HG02763 (cell line): ENCODE measurements around the gene KIRREL3.

Source experiments
- ATAC-seq: cut with Tn5 transposase; IDR thresholded peaks from one replicate; pipeline ENCODE4 v1.9.1; 2021; ENCODE audit warnings: mild to moderate bottlenecking, moderate library complexity; ENCODE audit not compliant: unreplicated experiment

KIRREL3 gene

GRCh38 chr11:126748100-126748791, 252.3 kb downstream of the KIRREL3 start:
- no peak for ATAC-seq

DNA sequence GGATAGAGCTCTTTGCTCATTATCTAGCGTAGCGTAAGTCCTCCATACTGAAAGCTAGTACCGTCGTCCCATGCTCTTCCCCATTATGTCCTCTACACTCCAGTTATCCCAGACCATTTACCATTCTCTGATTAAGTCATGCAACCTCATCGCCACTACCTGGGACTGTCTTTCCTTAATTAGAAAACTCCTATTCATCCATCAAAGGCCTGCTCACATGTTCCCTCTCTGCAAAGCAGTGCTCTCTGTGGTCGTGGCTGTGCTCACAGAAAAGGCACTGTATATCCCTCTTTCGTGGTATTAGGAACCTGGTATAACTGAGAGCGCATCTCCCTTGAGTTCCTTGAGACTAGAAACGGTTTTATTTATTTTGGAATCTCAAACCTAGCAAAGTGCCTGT, 253.3 kb downstream of the KIRREL3 start:
- ATAC-seq = no peak

DNA sequence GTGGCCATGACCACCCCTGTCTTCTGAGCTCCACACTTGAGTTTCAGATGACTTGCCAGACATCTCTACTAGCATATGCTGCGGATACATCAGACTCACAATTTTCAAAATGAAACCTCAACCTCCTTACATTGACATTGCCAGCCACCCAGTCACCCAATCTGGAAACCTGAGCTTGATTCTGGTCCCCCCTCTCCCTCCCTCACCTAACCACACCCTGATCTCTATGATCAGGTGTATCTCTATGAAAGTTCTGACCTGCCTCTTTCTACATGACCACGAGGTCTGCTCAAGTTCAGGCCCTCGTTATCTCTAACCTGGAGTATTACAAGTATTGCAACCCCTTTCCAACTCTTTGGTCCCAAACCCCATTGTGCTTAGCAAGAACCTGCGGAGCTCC, 254.1 kb downstream of the KIRREL3 start:
- no peak for ATAC-seq

DNA sequence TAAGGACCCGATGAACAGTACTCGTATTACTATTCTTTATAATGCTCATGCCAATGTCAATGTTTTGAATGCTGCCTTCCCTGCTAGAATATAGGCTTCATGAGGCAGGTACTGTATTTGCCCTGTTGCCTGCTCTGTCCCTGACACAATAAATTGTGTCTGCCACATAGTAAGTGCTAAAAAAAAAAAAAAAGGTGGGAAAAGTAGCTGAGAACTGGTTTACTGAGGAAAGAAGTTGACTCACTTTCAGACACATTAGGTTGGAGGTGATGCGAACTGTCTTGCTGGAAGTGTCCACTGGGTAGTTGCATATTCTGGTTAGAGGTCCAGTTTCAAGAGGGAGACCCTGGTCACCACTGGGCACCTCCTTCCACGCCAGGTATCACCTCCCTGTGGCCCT, 255.9 kb downstream of the KIRREL3 start:
- ATAC-seq = no peak

DNA sequence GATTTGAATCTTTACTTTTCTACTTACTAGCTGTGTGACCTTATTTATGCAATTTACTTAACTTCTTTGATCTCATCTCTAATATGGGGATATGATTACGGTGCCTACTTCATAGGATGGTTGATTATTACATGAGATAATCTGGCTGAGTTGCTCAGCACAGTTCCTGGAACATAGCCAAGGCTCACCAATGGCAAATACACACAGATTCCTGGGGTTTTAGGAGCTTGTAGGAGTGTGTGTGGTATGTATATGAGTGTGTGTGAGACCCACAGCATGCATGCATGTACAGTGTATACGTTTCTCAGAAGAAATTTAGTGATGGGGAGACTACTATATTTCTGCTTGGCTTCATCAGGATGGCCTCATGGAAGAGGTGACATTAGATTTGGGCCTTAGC, 256.9 kb downstream of the KIRREL3 start:
- no peak for ATAC-seq

GRCh38 chr11:126742582-126742981, 258.0 kb downstream of the KIRREL3 start:
- ATAC-seq = no peak

DNA sequence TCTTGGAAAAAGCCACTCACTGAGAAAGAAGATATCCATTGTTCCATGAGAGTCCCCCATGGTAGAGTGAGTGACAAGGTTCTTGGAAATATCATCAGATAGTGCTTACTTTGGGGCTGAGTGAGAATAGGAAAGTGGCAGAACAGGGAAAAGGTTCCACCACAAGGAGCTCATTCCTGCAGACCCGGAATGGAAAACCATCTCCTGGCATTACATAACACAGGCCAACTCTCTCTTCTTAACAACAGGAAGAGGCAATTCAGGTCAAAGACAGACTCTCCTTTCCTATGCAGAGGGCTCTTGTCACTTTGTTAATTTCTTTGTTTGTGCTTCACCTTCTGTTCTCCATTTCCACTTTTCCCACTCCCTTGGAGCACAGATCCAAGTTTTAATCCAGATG, 259.7 kb downstream of the KIRREL3 start:
- no peak for ATAC-seq

DNA sequence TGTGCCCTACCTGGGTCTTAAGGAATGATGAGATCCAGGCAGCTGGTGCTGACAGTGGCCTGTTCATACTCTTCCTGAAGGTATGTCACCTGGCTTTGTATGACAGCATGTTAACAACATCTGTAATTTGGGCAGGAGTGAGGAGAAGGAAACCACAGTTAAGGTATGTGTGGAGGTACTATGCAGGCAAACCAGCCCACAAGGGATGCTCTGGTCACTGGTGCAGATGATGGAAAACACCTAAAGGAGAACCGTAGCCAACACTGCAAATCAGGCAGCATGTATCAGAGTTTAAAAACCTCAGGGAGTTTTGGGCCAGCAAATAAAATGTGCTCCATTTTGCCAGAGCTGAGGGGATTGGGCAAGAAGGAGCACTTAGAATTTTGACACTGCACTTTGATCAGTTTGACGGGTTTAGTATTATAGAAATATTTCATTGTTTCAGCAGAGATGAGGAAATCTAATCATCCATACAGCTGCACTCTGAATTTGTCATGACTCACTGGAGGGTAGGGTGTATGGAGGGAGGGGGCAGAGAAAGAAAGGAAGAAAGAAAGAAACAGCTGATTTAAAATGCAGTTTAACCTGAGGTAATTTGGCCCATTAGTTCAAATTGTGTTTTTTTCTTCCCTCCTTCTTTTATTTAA, 260.9 kb downstream of the KIRREL3 start:
- ATAC-seq = no peak

DNA sequence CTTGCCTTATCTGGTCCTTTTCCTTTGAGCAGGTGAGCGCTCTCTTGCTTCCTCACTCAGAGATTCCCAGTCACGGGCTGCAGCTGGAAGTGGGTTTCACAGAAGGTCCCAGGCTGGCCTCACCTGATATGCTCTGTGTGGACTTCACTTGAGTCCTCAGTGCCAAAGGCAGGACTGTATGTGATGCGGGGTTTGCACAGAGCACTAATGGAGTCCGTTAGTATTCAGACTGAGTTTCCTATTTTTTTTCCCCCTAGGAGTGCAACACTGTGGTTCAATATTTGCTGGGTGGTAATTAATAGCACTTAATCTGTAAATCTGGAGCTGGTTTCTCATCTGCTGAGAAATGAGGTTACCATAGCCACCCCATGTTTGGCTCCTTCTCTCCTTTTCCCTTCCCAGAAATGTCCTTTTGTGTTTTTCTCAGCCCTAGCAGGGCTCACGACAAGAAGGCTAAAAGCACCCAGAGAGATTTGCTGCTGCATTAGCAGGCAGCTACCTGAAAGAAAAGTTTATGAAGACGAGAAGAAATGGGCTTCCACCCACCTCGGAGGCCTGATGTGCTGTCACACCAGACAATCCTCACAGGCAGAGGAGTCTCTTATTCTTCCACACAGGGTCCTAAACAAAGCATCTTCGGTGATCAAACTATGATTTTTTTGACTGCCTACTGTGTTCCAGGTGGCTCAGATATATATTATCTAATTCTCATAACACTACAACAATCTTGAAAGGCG, 262.1 kb downstream of the KIRREL3 start:
- no peak for ATAC-seq

DNA sequence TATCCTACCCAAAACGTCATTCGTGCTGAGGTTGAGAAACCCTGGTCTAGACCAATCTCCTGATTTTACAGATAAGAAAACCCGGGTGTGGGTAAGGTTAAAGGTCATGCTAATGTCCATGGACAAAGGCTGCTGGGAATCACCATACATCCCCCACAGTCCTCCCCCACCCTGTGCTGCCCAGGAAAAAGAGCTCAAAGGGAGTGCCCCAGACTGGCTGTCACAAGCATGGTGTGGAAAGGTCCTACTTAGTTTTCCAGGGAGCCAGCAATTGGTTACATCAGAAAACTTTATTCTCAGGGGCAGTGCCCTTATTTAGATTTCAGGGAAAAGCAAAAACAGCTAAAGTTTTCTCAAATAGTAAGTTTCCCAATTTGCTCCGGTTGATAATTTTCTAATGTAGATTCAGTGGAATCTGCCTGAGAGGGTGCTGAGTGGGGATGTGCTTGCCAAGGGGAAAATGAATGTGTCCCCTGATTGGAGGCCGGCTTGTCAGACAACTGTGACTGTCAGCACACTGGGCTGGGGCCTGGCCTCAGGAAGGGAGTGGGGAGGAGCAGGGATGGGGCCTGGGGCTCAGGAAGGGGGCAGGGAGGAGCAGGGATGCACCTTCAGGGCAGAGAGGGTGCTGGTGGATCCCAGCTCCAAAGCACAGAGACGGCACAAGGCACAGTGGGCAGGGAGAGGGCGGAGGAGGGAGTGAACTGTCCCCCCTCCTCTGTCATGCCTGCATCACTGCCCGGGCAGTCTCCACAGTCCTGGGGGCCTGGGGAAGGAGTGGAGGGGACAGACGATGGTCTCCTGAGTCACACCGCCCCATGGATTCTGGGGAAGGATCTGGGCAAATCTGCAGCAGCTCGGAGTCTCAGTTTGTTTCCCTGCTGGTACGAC, 263.6 kb downstream of the KIRREL3 start:
- no peak for ATAC-seq

DNA sequence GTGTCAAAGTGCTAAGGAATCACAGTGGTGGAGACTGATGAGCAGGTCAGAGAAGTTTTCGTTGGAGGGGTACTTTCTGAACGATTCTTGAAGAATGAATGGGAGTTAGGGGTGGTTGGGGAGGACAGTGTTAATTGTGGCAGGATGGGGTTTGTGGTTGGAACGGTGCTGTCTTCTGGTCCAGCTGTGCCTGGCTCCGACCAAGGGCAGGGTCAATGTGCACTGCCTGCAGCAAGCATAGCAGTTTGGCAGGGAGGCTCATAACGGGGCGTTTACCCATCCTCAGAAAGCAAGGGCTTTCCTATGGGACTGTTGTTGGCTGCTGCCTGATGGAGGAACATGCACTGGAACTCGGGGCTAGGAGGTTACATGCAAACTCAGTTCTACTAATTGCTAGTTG, 265.8 kb downstream of the KIRREL3 start:
- no peak for ATAC-seq

DNA sequence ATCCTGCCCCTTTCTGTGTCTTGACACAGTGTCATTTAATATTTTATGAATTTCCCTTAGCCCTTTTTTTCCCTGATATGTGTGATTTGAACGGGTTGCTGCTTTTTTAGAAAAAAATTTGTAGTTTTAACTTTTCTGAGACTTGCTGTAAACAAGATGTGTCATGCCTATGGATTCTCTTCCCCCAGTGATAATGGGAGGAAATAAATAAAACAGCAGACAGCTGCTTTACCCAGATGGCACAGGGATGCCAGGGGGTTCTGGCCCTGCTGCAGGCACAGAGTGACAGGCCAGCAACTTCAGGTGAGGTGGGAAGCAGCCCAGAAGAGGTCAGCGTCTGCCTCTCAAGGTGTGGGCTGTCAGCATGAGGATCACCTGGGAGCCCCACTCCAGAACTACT, 266.9 kb downstream of the KIRREL3 start:
- no peak for ATAC-seq

- ATAC-seq = no peak
Observed at GRCh38 chr11:126732981-126733380, 267.6 kb downstream of the KIRREL3 start.

- no peak for ATAC-seq
Observed at GRCh38 chr11:126731576-126732142, 268.9 kb downstream of the KIRREL3 start.

GRCh38 chr11:126727381-126727780, 273.2 kb downstream of the KIRREL3 start:
- no peak for ATAC-seq

- no peak for ATAC-seq
Observed at GRCh38 chr11:126725521-126725920, 275.0 kb downstream of the KIRREL3 start.

GRCh38 chr11:126725043-126725442, 275.5 kb downstream of the KIRREL3 start:
- no peak for ATAC-seq

DNA sequence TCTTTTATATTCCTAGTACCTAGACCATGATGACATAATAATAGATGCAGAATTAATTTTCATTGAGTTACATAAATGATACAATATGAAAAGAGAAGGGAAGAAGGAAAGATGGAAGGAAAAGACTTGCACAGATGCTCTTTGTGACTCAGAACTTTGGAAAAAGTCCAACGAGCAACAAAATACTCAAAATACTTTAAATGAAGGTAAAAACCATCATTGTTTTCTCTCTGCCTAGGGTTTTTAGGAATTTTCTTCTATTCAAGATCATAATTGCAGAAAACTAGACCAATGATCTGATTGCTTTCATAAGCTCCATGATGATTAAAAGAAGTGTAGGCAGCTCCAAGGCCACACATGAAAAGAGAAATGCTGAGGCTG, 276.9 kb downstream of the KIRREL3 start:
- ATAC-seq = no peak

- no peak for ATAC-seq
Observed at GRCh38 chr11:126722956-126723664, 277.5 kb downstream of the KIRREL3 start.
